Astrocyte (in vitro differentiated cells and primary cell): ENCODE measurements around the gene ABCC12. TPM values are rescaled to one million over a fixed set of nuclear protein-coding genes. Genes with fewer than 3 reads are reported as not detected.

Source experiments
- DNase-seq: peaks from one replicate; pipeline ENCODE4 v3.0.0-alpha.2; 2010; ENCODE audit warnings: low read depth
- FAIRE-seq: peaks from 2 replicates; lab custom pipeline; 2011; peaks lifted over from hg19 to GRCh38; lab: Jason Lieb, UNC
- H2AFZ ChIP-seq: 2 replicates; pipeline ENCODE4 v1.6.0; 2012; ENCODE audit warnings: low read depth, low read length, inconsistent platforms
- H3K27ac ChIP-seq: 2 replicates; pipeline ENCODE4 v1.5.1; 2011; ENCODE audit warnings: low read depth, low read length, inconsistent platforms
- H3K27me3 ChIP-seq: 2 replicates; pipeline ENCODE4 v1.6.0; 2011; ENCODE audit warnings: low read length, inconsistent platforms; ENCODE audit not compliant: insufficient read depth
- H3K36me3 ChIP-seq: 2 replicates; pipeline ENCODE4 v1.5.1; 2011; ENCODE audit warnings: low read length, inconsistent platforms; ENCODE audit not compliant: insufficient read depth
- H3K4me1 ChIP-seq: 2 replicates; pipeline ENCODE4 v1.5.1; 2011; ENCODE audit warnings: low read length, inconsistent platforms; ENCODE audit not compliant: insufficient read depth
- H3K4me2 ChIP-seq: 2 replicates; pipeline ENCODE4 v1.6.0; 2012; ENCODE audit warnings: low read length, inconsistent platforms
- H3K4me3 ChIP-seq: 2 replicates; pipeline ENCODE4 v1.5.1; 2011; ENCODE audit warnings: low read depth, mild to moderate bottlenecking, low read length, inconsistent platforms; ENCODE audit not compliant: insufficient read depth
- H3K79me2 ChIP-seq: 2 replicates; pipeline ENCODE4 v1.6.0; 2012; ENCODE audit warnings: mild to moderate bottlenecking, low read length, inconsistent platforms; ENCODE audit not compliant: insufficient read depth
- H3K9ac ChIP-seq: 2 replicates; pipeline ENCODE4 v1.6.0; 2012; ENCODE audit warnings: mild to moderate bottlenecking, low read length, inconsistent platforms
- H3K9me3 ChIP-seq: 2 replicates; pipeline ENCODE4 v1.5.1; 2012; ENCODE audit warnings: low read depth, mild to moderate bottlenecking, low read length, inconsistent platforms; ENCODE audit not compliant: insufficient read depth
- H4K20me1 ChIP-seq: 2 replicates; pipeline ENCODE4 v1.6.0; 2012; ENCODE audit warnings: low read length, inconsistent platforms; ENCODE audit not compliant: insufficient read depth
- H3K27ac Mint-ChIP-seq: one replicate; pipeline ENCODE4 v1.8.0; 2021; ENCODE audit warnings: mild to moderate bottlenecking, mixed read lengths; ENCODE audit not compliant: unreplicated experiment
- H3K27me3 Mint-ChIP-seq: one replicate; pipeline ENCODE4 v1.8.0; 2021; ENCODE audit warnings: low read depth, mixed read lengths; ENCODE audit not compliant: unreplicated experiment
- H3K36me3 Mint-ChIP-seq: one replicate; pipeline ENCODE4 v1.8.0; 2021; ENCODE audit warnings: low read depth, mixed read lengths; ENCODE audit not compliant: unreplicated experiment
- H3K4me1 Mint-ChIP-seq: one replicate; pipeline ENCODE4 v1.8.0; 2021; ENCODE audit warnings: low read depth, mixed read lengths; ENCODE audit not compliant: unreplicated experiment
- H3K4me3 Mint-ChIP-seq: one replicate; pipeline ENCODE4 v1.8.0; 2021; ENCODE audit warnings: mild to moderate bottlenecking, moderate library complexity, mixed read lengths; ENCODE audit not compliant: unreplicated experiment
- H3K9me3 Mint-ChIP-seq: one replicate; pipeline ENCODE4 v1.8.0; 2021; ENCODE audit warnings: mild to moderate bottlenecking, mixed read lengths; ENCODE audit not compliant: unreplicated experiment
- EZH2 ChIP-seq: IDR thresholded peaks from 2 replicates; pipeline ENCODE4 v1.6.1; 2012; ENCODE audit warnings: mild to moderate bottlenecking, low read length, inconsistent platforms; ENCODE audit not compliant: insufficient read depth
- total RNA-seq: library from RNA; stranded (reverse); gene quantifications from 2 replicates; pipeline ENCODE4 v1.2.1, GENCODE V29; 2021
- TF ChIP-seq, protein P1 (sequence below): IDR thresholded peaks from 2 replicates; pipeline ENCODE4 v1.5.1; 2011; ENCODE audit warnings: low read depth, mild to moderate bottlenecking, inconsistent platforms, low read length, moderate library complexity; ENCODE audit not compliant: insufficient read depth

ABCC12 gene
- total RNA-seq, 1 donor from 2014 or later, result not detected

GRCh38 chr16:48121276-48121675 lies 34.5 kb downstream of the ABCC12 start:
- peaks cover 29% of the 10 kb centered on the region for H3K4me1 Mint-ChIP-seq
- H3K36me3 ChIP-seq, result no peaks in the 10 kb centered on the region
- H3K36me3 Mint-ChIP-seq, result no peaks in the 10 kb centered on the region
- H3K9ac ChIP-seq, result no peak overlapping the region
- H3K27ac ChIP-seq, result no peak overlapping the region
- H3K27ac Mint-ChIP-seq, result no peak overlapping the region
- no peak overlapping the region for H2AFZ ChIP-seq
- H3K79me2 ChIP-seq, result no peaks in the 10 kb centered on the region
- H3K9me3 Mint-ChIP-seq, result no peaks in the 10 kb centered on the region
- peaks cover 8% of the 10 kb centered on the region for H3K27me3 Mint-ChIP-seq
- H3K4me1 ChIP-seq, result peaks cover 28% of the 10 kb centered on the region
- DNase-seq, result no peak
- FAIRE-seq, result peak; percentile 20
- H3K27me3 ChIP-seq, result no peaks in the 10 kb centered on the region
- H3K4me3 ChIP-seq, result no peak overlapping the region
- H3K9me3 ChIP-seq, result no peaks in the 10 kb centered on the region
- H3K4me3 Mint-ChIP-seq, result no peak overlapping the region
- no peaks in the 10 kb centered on the region for H4K20me1 ChIP-seq
- no peak overlapping the region for H3K4me2 ChIP-seq
- TF ChIP-seq EZH2, result no peak
- TF ChIP-seq, protein P1, sequence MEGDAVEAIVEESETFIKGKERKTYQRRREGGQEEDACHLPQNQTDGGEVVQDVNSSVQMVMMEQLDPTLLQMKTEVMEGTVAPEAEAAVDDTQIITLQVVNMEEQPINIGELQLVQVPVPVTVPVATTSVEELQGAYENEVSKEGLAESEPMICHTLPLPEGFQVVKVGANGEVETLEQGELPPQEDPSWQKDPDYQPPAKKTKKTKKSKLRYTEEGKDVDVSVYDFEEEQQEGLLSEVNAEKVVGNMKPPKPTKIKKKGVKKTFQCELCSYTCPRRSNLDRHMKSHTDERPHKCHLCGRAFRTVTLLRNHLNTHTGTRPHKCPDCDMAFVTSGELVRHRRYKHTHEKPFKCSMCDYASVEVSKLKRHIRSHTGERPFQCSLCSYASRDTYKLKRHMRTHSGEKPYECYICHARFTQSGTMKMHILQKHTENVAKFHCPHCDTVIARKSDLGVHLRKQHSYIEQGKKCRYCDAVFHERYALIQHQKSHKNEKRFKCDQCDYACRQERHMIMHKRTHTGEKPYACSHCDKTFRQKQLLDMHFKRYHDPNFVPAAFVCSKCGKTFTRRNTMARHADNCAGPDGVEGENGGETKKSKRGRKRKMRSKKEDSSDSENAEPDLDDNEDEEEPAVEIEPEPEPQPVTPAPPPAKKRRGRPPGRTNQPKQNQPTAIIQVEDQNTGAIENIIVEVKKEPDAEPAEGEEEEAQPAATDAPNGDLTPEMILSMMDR, result no peak

DNA sequence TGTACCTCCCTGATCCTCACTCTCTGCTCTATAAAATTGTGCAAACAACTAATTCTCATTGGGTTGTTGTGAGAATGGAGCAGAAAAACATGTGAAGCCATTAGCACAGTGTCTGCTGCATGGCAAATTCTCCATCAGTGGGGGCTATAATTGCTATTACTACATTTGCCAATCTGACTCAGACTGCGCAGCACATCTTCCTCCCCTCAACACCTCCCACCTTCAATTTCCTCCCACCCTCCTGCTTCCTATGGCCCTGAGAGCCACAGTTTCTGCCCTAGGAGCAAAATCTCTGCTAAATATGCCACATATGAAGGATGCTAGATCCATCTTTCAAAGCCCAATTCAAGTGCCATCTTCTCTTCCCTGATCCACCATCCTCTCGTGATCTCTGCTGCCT lies 37.0 kb downstream of the ABCC12 start:
- TF ChIP-seq, protein P1, result no peak
- TF ChIP-seq EZH2, result no peak
- H3K27me3 Mint-ChIP-seq, result peaks cover 13% of the 10 kb centered on the region
- H3K9me3 Mint-ChIP-seq, result no peaks in the 10 kb centered on the region
- Histone ChIP-seq H3K27ac (no peak overlapping the region), H3K27me3 (no peaks in the 10 kb centered on the region), H3K4me3 (no peak overlapping the region), H3K9ac (no peak overlapping the region), H3K9me3 (no peaks in the 10 kb centered on the region), H3K79me2 (no peaks in the 10 kb centered on the region), H3K36me3 (no peaks in the 10 kb centered on the region), H4K20me1 (no peaks in the 10 kb centered on the region), H2AFZ (no peak overlapping the region), H3K4me1 (peaks cover 13% of the 10 kb centered on the region), H3K4me2 (no peak overlapping the region)
- H3K27ac Mint-ChIP-seq, result no peak overlapping the region
- H3K4me3 Mint-ChIP-seq, result no peak overlapping the region
- no peak for DNase-seq
- FAIRE-seq, result no peak
- H3K36me3 Mint-ChIP-seq, result peaks cover under 1% of the 10 kb centered on the region
- H3K4me1 Mint-ChIP-seq, result peaks cover 12% of the 10 kb centered on the region

DNA sequence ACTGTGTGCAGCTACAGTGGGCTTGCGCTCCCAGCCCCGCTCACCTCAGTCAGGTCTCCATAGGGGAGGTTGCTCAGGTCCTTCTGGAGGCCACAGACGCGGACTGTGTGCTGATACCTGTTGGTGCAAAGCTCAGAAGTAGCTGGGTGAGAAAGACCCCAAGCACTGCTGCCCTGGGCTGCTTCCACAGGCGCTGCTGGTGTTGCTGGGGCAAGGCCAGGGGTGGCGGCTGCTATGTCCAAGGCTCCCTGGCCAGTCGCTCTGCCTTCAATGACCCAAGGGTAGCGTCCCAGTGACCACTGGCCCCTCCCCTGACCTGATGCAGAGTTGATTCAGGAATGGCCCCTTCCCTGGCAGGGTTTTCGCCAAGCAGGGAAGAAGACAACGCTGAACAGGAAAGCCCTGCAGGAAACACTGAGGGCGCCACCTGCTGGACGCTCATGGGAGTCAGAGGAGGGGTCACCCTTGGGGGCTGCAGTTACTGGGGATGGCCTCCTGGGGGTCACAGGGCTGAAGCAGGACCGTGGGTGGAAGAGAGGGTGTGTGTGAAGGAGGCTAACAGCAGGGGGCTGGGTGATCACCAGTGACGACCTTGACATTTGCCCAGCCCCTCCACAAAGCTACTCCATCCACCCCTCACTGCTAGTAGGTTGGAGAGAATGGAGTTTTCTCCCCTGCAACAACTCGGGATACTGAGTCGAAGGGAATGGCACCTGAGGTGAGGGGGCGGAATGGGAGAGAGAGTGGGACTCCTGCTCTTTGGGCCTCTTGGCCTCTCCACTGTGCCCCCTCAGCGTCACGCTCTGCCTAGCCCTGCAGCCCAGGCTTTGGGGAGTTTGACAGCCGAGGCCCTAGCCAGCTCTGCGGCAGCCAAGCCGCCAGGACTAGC lies 38.3 kb downstream of the ABCC12 start:
- Histone ChIP-seq H4K20me1 (no peaks in the 10 kb centered on the region), H3K9me3 (no peaks in the 10 kb centered on the region), H3K4me2 (no peak overlapping the region), H3K27me3 (no peaks in the 10 kb centered on the region), H3K9ac (no peak overlapping the region), H3K79me2 (no peaks in the 10 kb centered on the region), H3K4me1 (peaks cover 2% of the 10 kb centered on the region), H3K27ac (no peak overlapping the region), H2AFZ (no peak overlapping the region), H3K4me3 (no peak overlapping the region), H3K36me3 (no peaks in the 10 kb centered on the region)
- H3K4me1 Mint-ChIP-seq, result no peaks in the 10 kb centered on the region
- no peak for FAIRE-seq
- H3K9me3 Mint-ChIP-seq, result no peaks in the 10 kb centered on the region
- no peak for TF ChIP-seq EZH2
- TF ChIP-seq, protein P1, result peak; percentile 66
- peaks cover 21% of the 10 kb centered on the region for H3K27me3 Mint-ChIP-seq
- H3K36me3 Mint-ChIP-seq, result peaks cover 1% of the 10 kb centered on the region
- no peak overlapping the region for H3K27ac Mint-ChIP-seq
- no peak overlapping the region for H3K4me3 Mint-ChIP-seq
- no peak for DNase-seq
